Muscle of leg (tissue), 11 donors: ENCODE results near the gene ISOC2. TPM values are rescaled to one million over a fixed set of nuclear protein-coding genes. Genes with fewer than 3 reads are reported as not detected.
"Not testable (repeated sequence)": the region's sequence is repeated elsewhere in the genome, so short reads cannot be mapped to it uniquely, and the experiment has no call there.

ENCODE experiments used
- DNase-seq: peaks from one replicate; pipeline ENCODE4 v3.0.0; 2013
- H3K27ac ChIP-seq: one replicate; pipeline ENCODE4 v1.5.1; 2013; ENCODE audit warnings: mild to moderate bottlenecking, low read length, control low read depth
- H3K27me3 ChIP-seq: one replicate; pipeline ENCODE4 v1.6.1; 2013; ENCODE audit warnings: low read length; ENCODE audit not compliant: control insufficient read depth, insufficient read depth
- H3K36me3 ChIP-seq: one replicate; pipeline ENCODE4 v1.6.1; 2013; ENCODE audit warnings: low read length; ENCODE audit not compliant: control insufficient read depth, insufficient read depth
- H3K4me1 ChIP-seq: one replicate; pipeline ENCODE4 v1.6.1; 2013; ENCODE audit warnings: low read length; ENCODE audit not compliant: control insufficient read depth, insufficient read depth
- H3K4me3 ChIP-seq: one replicate; pipeline ENCODE4 v1.5.1; 2013; ENCODE audit warnings: low read length, control low read depth
- H3K9me3 ChIP-seq: replicated peaks from 2 replicates; pipeline ENCODE4 v1.6.1; 2013; ENCODE audit warnings: low read depth, low read length; ENCODE audit not compliant: control insufficient read depth
- WGBS: methylation state at CpG from one replicate; pipeline ENCODE4 v1.1.5; 2013; ENCODE audit warnings: missing lambda C conversion rate; ENCODE audit not compliant: insufficient coverage; 5-methylcytosine and 5-hydroxymethylcytosine counted together
- polyA plus RNA-seq, 8 donors: library from polyadenylated mRNA; unstranded; fragments of 120-200 nt; gene quantifications; one replicate each; pipeline versions ENCODE4 v1.2.1 to v1.2.3, GENCODE V29; 2013; ENCODE audit warnings: inconsistent platforms in 1 of 8, low replicate concordance in 1 of 8; ENCODE audit not compliant: insufficient read length in 8 of 8, insufficient read depth in 1 of 8
- total RNA-seq: library from RNA; stranded (reverse); fragments of 120-200 nt; gene quantifications from one replicate; pipeline ENCODE4 v1.2.4, GENCODE V29; 2013

Gene ISOC2
- total and polyA plus RNA-seq, 9 donors = 31.8 to 39.1 (median 35.3) TPM

- Histone ChIP-seq H3K4me3 (no peak overlapping the region), H3K36me3 (peaks cover 48% of the 10 kb centered on the region), H3K9me3 (no peaks in the 10 kb centered on the region), H3K27me3 (peaks cover 8% of the 10 kb centered on the region), H3K4me1 (peaks cover 28% of the 10 kb centered on the region), H3K27ac (no peak overlapping the region)
- WGBS = no CpG with 5 or more reads among the region's 2 CpGs
- no peak for DNase-seq
Measured at GRCh38 chr19:55498246-55498840, 36.9 kb upstream of the ISOC2 start.

DNA sequence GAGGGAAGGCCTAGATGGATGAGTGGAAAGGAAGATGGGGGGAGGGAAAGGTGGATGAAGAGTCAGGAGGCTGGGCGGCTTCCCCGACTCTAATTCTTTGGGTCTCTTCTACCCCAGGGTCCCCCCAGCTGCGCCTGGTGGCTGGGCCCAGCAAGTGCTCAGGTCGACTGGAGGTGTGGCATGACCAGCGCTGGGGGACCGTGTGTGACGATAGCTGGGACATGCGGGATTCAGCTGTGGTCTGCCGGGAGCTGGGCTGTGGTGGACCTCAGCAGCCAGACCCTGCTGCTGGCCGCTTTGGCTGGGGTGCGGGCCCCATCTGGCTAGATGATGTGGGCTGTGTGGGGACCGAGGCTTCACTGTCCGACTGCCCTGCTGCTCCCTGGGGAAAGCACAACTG, 36.3 kb upstream of the ISOC2 start:
- H3K27me3 ChIP-seq = peaks cover 8% of the 10 kb centered on the region
- WGBS = 78% methylated on average over 13 of the region's 13 CpGs

GRCh38 chr19:55496820-55497219, 35.4 kb upstream of the ISOC2 start:
- not testable (repeated sequence) for H3K27me3 ChIP-seq, DNase-seq, H3K4me3 ChIP-seq, H3K9me3 ChIP-seq, H3K27ac ChIP-seq
- WGBS = 56% methylated on average over 8 of the region's 10 CpGs
- Histone ChIP-seq H3K4me1 (peaks cover 41% of the 10 kb centered on the region), H3K36me3 (peaks cover 46% of the 10 kb centered on the region)

More for the DNA sequence above, 36.3 kb upstream of the ISOC2 start:
- no peak for DNase-seq
- no peaks in the 10 kb centered on the region for H3K9me3 ChIP-seq
- H3K27ac ChIP-seq = no peak overlapping the region
- H3K4me1 ChIP-seq = peaks cover 32% of the 10 kb centered on the region
- H3K4me3 ChIP-seq = no peak overlapping the region
- H3K36me3 ChIP-seq = peaks cover 48% of the 10 kb centered on the region

- Histone ChIP-seq H3K27ac (no peak overlapping the region), H3K4me1 (peaks cover 51% of the 10 kb centered on the region), H3K9me3 (no peaks in the 10 kb centered on the region), H3K27me3 (peaks cover 8% of the 10 kb centered on the region), H3K36me3 (peaks cover 36% of the 10 kb centered on the region), H3K4me3 (no peak overlapping the region)
- no peak for DNase-seq
- WGBS = 76% methylated on average over 7 of the region's 11 CpGs
Measured at GRCh38 chr19:55495646-55496349, 34.4 kb upstream of the ISOC2 start.

GRCh38 chr19:55494172-55494761, 32.8 kb upstream of the ISOC2 start:
- H3K4me3 ChIP-seq = peak overlapping the region; percentile 41
- peak overlapping the region; percentile 86 for H3K27ac ChIP-seq
- H3K4me1 ChIP-seq = peaks cover 62% of the 10 kb centered on the region
- H3K36me3 ChIP-seq = peaks cover 22% of the 10 kb centered on the region
- WGBS = 24% methylated on average over 5 of the region's 22 CpGs
- peak; percentile 76 for DNase-seq
- H3K9me3 ChIP-seq = no peaks in the 10 kb centered on the region
- peaks cover 8% of the 10 kb centered on the region for H3K27me3 ChIP-seq

- DNase-seq = no peak
- H3K4me3 ChIP-seq = peak overlapping the region; percentile 41
- no peaks in the 10 kb centered on the region for H3K9me3 ChIP-seq
- peaks cover 8% of the 10 kb centered on the region for H3K27me3 ChIP-seq
- 39% methylated on average over 21 of the region's 38 CpGs for WGBS
- peaks cover 63% of the 10 kb centered on the region for H3K4me1 ChIP-seq
- peak overlapping the region; percentile 86 for H3K27ac ChIP-seq
- H3K36me3 ChIP-seq = peaks cover 17% of the 10 kb centered on the region
Measured at GRCh38 chr19:55493645-55494171, 32.3 kb upstream of the ISOC2 start.

GRCh38 chr19:55493052-55493644, 31.7 kb upstream of the ISOC2 start:
- Histone ChIP-seq H3K4me1 (peaks cover 65% of the 10 kb centered on the region), H3K36me3 (peaks cover 12% of the 10 kb centered on the region), H3K27me3 (peaks cover 8% of the 10 kb centered on the region), H3K27ac (peak overlapping the region; percentile 86), H3K9me3 (no peaks in the 10 kb centered on the region), H3K4me3 (peak overlapping the region; percentile 41)
- DNase-seq = peak; percentile 92
- 34% methylated on average over 17 of the region's 18 CpGs for WGBS

DNA sequence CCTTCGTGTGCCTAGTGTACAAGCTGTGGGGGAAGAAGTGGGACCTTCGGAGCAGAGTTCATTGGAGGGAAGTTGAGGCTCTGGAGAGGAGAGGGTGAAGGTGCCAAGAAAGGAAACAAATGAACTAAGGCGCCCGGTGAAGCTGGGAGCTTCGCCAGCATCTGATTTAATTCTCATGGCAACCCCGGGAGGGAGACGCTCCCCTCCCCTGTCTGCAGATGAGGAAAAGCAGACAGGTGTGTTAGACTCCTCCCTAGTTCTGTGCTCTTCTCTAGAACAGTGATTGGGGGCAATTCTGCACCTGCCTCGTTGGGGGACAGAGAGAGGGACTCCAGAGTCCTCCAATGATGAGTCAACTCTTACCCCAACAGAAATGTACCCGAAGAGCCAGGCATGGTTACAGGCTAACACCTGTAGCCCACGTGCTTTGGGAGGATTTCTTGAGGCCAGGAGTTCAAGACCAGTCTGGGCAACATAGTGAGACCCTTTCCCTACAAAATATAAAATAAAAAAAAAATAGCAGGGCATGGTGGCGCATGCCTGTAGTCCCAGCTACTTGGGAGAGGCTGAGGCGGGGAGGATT, 31.0 kb upstream of the ISOC2 start:
- Histone ChIP-seq H3K27ac (no peak overlapping the region), H3K4me1 (peaks cover 71% of the 10 kb centered on the region), H3K36me3 (peaks cover 9% of the 10 kb centered on the region), H3K27me3 (peaks cover 8% of the 10 kb centered on the region), H3K4me3 (no peak overlapping the region), H3K9me3 (no peaks in the 10 kb centered on the region)
- DNase-seq = no peak
- WGBS = 48% methylated on average over 3 of the region's 12 CpGs

GRCh38 chr19:55491546-55492360, 30.3 kb upstream of the ISOC2 start:
- DNase-seq = no peak
- H3K4me3 ChIP-seq = no peak overlapping the region
- peak overlapping the region; percentile 55 for H3K27ac ChIP-seq
- H3K9me3 ChIP-seq = no peaks in the 10 kb centered on the region
- peaks cover 78% of the 10 kb centered on the region for H3K4me1 ChIP-seq
- WGBS = 47% methylated on average over 16 of the region's 24 CpGs
- peaks cover 9% of the 10 kb centered on the region for H3K36me3 ChIP-seq
- H3K27me3 ChIP-seq = peaks cover 8% of the 10 kb centered on the region
